LNCaP clone FGC (cell line): ENCODE data around the gene SFI1.

Experiments
- DNase-seq: peaks from one replicate; pipeline ENCODE4 v3.0.0-alpha.2; 2011; ENCODE audit warnings: low read depth
- H3K4me3 ChIP-seq: 2 replicates; pipeline ENCODE4 v1.5.1; 2011; ENCODE audit warnings: mild to moderate bottlenecking, low read depth, low read length, control low read depth
- TF ChIP-seq, protein P1 (sequence below): IDR thresholded peaks from 2 replicates; pipeline ENCODE4 v1.5.1; 2012; ENCODE audit warnings: mild to moderate bottlenecking; ENCODE audit not compliant: control insufficient read depth, insufficient read depth; ENCODE audit errors: extremely low read depth

Gene SFI1

GRCh38 chr22:31595271-31595670 lies 98.9 kb downstream of the SFI1 start:
- no peak for DNase-seq
- H3K4me3 ChIP-seq, result no peak overlapping the region
- TF ChIP-seq, protein P1, sequence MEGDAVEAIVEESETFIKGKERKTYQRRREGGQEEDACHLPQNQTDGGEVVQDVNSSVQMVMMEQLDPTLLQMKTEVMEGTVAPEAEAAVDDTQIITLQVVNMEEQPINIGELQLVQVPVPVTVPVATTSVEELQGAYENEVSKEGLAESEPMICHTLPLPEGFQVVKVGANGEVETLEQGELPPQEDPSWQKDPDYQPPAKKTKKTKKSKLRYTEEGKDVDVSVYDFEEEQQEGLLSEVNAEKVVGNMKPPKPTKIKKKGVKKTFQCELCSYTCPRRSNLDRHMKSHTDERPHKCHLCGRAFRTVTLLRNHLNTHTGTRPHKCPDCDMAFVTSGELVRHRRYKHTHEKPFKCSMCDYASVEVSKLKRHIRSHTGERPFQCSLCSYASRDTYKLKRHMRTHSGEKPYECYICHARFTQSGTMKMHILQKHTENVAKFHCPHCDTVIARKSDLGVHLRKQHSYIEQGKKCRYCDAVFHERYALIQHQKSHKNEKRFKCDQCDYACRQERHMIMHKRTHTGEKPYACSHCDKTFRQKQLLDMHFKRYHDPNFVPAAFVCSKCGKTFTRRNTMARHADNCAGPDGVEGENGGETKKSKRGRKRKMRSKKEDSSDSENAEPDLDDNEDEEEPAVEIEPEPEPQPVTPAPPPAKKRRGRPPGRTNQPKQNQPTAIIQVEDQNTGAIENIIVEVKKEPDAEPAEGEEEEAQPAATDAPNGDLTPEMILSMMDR, result no peak

- DNase-seq, result no peak
- TF ChIP-seq, protein P1, result no peak
- H3K4me3 ChIP-seq, result no peak overlapping the region
These were observed 106.1 kb downstream of the SFI1 start for GRCh38 chr22:31602259-31602952.

GRCh38 chr22:31603081-31603525 lies 106.8 kb downstream of the SFI1 start:
- H3K4me3 ChIP-seq, result no peak overlapping the region
- TF ChIP-seq, protein P1, result no peak
- no peak for DNase-seq

DNA sequence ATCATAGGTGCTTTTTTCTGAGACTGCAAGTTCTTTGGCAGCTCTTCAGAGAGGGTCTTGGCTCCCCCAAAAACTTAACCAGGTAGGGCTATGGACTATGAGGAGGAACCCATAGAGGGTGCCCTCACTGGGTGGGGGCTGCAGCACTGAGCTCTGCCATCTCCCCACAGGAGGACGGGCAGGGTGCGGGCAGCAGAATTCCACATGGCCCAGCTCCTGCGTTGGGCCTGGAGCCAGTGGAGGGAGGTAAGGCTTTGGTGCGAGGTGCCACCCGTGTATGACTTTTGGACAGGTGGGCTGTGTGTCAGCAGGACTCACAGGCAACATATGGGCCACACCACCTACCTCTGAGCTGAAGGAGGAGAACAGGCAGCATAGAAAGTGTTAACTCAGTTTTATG lies 107.2 kb downstream of the SFI1 start:
- H3K4me3 ChIP-seq, result no peak overlapping the region
- TF ChIP-seq, protein P1, result no peak
- DNase-seq, result no peak

GRCh38 chr22:31604137-31604705 lies 107.9 kb downstream of the SFI1 start:
- no peak overlapping the region for H3K4me3 ChIP-seq
- TF ChIP-seq, protein P1, result no peak
- no peak for DNase-seq

DNA sequence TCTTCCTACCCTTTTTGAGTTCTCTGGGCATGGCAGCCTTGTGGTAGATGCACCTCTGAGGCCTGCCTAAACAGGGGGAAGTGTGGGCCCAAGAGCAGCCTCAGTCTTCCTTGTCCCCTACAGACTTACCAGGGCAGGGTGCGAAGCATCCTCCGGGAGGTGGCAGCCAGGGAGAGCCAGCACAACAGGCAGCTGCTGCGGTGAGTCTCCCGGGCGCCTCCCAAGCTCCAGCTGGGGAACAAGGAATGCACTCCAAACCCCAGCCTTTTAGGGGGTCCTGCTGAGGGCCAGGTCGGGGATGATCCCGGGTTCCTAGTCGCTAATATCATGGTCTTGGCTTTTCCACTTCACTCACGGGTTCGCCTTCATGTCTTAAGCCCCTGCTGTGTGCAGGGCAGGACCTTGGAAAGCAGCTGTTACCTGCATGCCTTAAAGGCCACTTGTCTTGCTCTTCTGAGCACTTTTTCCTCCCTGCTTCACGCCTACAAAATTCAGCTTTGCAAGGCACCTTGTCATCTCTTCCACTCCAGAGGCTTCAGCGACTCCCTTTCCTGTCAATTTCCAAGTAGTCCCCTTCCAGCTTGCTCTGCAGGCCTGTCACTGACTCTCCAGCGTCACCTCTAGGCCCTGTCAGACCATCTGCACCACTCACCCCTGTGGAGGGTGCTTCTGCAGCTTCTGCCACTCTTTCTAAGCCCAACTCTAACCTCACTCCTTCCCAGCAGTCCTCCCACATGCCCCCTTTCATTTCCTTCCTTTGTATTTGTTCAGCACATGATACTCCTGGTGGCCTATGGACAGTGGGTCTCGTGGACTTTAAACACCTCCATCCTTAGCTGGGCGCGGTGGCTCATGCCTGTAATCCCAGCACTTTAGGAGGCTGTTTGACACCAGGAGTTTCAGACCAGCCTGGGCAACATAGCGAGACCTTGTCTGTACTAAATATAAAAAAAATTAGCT lies 108.7 kb downstream of the SFI1 start:
- H3K4me3 ChIP-seq, result no peak overlapping the region
- no peak for DNase-seq
- TF ChIP-seq, protein P1, result no peak
